Hepatocyte (in vitro differentiated cells): Measurements from ENCODE around the gene IZUMO3. TPM values are rescaled to one million over a fixed set of nuclear protein-coding genes. Genes with fewer than 3 reads are reported as not detected.

Experiments used
- DNase-seq: peaks from one replicate; pipeline ENCODE4 v3.0.0-alpha.2; 2016; ENCODE audit warnings: low spot score
- H2AFZ ChIP-seq: fragments of 200-600 bp; sonication (generic); 2 replicates; pipeline ENCODE4 v1.6.0; 2016; ENCODE audit warnings: antibody characterized with exemption, mild to moderate bottlenecking
- H3K27ac ChIP-seq: fragments of 200-600 bp; sonication (generic); 2 replicates; pipeline ENCODE4 v1.5.1; 2016; ENCODE audit warnings: mild to moderate bottlenecking
- H3K27me3 ChIP-seq: fragments of 200-600 bp; sonication (generic); 2 replicates; pipeline ENCODE4 v1.6.1; 2016
- H3K36me3 ChIP-seq: fragments of 200-600 bp; sonication (generic); replicated peaks from 2 replicates; pipeline ENCODE4 v1.5.1; 2016; ENCODE audit warnings: low read depth; ENCODE audit not compliant: insufficient read depth
- H3K4me1 ChIP-seq: fragments of 200-600 bp; sonication (generic); 2 replicates; pipeline ENCODE4 v1.5.1; 2016; ENCODE audit warnings: mild to moderate bottlenecking, moderate library complexity; ENCODE audit not compliant: insufficient read depth
- H3K4me2 ChIP-seq: fragments of 200-600 bp; sonication (generic); 2 replicates; pipeline ENCODE4 v1.6.0; 2016
- H3K4me3 ChIP-seq: fragments of 200-600 bp; sonication (generic); 2 replicates; pipeline ENCODE4 v1.5.1; 2016; ENCODE audit warnings: mild to moderate bottlenecking
- H3K79me2 ChIP-seq: fragments of 200-600 bp; sonication (generic); 2 replicates; pipeline ENCODE4 v1.6.0; 2017; ENCODE audit warnings: mild to moderate bottlenecking
- H3K9me2 ChIP-seq: fragments of 200-600 bp; sonication (generic); replicated peaks from 2 replicates; pipeline ENCODE4 v1.6.0; 2017; ENCODE audit warnings: mild to moderate bottlenecking; ENCODE audit not compliant: insufficient read depth
- H3K9me3 ChIP-seq: fragments of 200-600 bp; sonication (generic); 2 replicates; pipeline ENCODE4 v1.5.1; 2016; ENCODE audit warnings: low read depth, mild to moderate bottlenecking
- H4K20me1 ChIP-seq: fragments of 200-600 bp; sonication (generic); 2 replicates; pipeline ENCODE4 v1.6.0; 2016; ENCODE audit warnings: mild to moderate bottlenecking; ENCODE audit not compliant: insufficient read depth, poor library complexity, severe bottlenecking
- EZH2phosphoT487 ChIP-seq: fragments of 200-600 bp; sonication (generic); IDR thresholded peaks from one replicate; pipeline ENCODE4 v1.6.1; 2018; ENCODE audit warnings: antibody characterized with exemption, mild to moderate bottlenecking, low read depth, moderate library complexity; ENCODE audit not compliant: unreplicated experiment, severe bottlenecking
- WGBS: methylation state at CpG from one replicate; pipeline ENCODE4 v1.1.6; 2016; ENCODE audit warnings: low lambda C conversion rate; ENCODE audit errors: missing lambda C conversion rate; 5-methylcytosine and 5-hydroxymethylcytosine counted together
- polyA plus RNA-seq: library from polyadenylated mRNA; unstranded; fragments of >200 nt; fragmentation: Nextera tagmentation; extraction: Ambion mirVana; gene quantifications from 2 replicates; pipeline ENCODE4 v1.2.1, GENCODE V29; 2016
- total RNA-seq: library from RNA; depleted of rRNA; stranded (reverse); fragments of >200 nt; gene quantifications from 2 replicates; pipeline ENCODE4 v1.2.3, GENCODE V29; 2014

The IZUMO3 gene
- total and polyA plus RNA-seq, 2 experiments from 2014 or later = not detected

DNA sequence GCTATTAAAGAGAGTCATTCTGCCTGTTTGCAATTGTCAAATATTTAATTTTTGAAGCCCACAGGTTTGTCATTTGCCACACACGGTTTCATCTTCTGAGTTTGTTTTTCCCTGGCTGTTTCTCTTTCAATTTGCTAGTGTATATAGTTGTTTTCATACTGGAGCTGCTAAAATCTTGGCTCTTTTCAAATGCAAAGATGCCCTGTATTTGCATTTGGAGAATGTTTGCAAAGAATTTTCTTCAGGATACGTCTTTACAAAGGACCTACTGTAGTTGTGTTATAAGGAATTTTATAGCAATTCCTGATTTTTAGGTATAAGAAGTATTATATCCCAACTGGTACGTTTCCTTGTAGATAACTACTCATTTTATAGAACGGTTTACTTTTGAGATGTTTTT lies 48.0 kb downstream of the IZUMO3 start:
- no peaks in the 10 kb centered on the region for H4K20me1 ChIP-seq
- no peak for DNase-seq
- H3K27me3 ChIP-seq = no peaks in the 10 kb centered on the region
- no peak overlapping the region for H3K4me2 ChIP-seq
- H3K36me3 ChIP-seq = no peaks in the 10 kb centered on the region
- H3K9me3 ChIP-seq = no peaks in the 10 kb centered on the region
- WGBS = 66% methylated on average over 4 of the region's 4 CpGs
- no peaks in the 10 kb centered on the region for H3K4me1 ChIP-seq
- no peaks in the 10 kb centered on the region for H3K79me2 ChIP-seq
- no peak for TF ChIP-seq EZH2phosphoT487
- H3K9me2 ChIP-seq = peaks cover 3% of the 10 kb centered on the region
- H2AFZ ChIP-seq = no peak overlapping the region
- no peak overlapping the region for H3K4me3 ChIP-seq
- no peak overlapping the region for H3K27ac ChIP-seq
